D341Med (cell line): ENCODE data around the gene PRCC.
A peak's percentile ranks its signal among the peaks of the same experiment; 100 is the strongest.

Source experiments
- DNase-seq: peaks from one replicate; pipeline ENCODE4 v3.0.0; 2012; ENCODE audit warnings: low spot score

PRCC gene

GRCh38 chr1:156796340-156797097, 29.2 kb downstream of the PRCC start:
- DNase-seq: no peak

- DNase-seq: peak; percentile 76
These were observed 30.0 kb downstream of the PRCC start for GRCh38 chr1:156797212-156797871.

- no peak for DNase-seq
These were observed 34.2 kb downstream of the PRCC start for GRCh38 chr1:156801409-156802121.

GRCh38 chr1:156802421-156802935, 35.1 kb downstream of the PRCC start:
- no peak for DNase-seq

GRCh38 chr1:156803086-156803851, 35.9 kb downstream of the PRCC start:
- no peak for DNase-seq

GRCh38 chr1:156804026-156804425, 36.7 kb downstream of the PRCC start:
- DNase-seq: no peak

- DNase-seq: peak; percentile 78
These were observed 37.4 kb downstream of the PRCC start for GRCh38 chr1:156804572-156805243.

- DNase-seq: no peak
These were observed 38.6 kb downstream of the PRCC start for GRCh38 chr1:156805766-156806511.

- DNase-seq: no peak
These were observed 39.4 kb downstream of the PRCC start for GRCh38 chr1:156806512-156807440.

- no peak for DNase-seq
These were observed 40.3 kb downstream of the PRCC start for GRCh38 chr1:156807627-156808026.

GRCh38 chr1:156808186-156809030, 41.1 kb downstream of the PRCC start:
- peak; percentile 21 for DNase-seq

- peak; percentile 32 for DNase-seq
These were observed 41.9 kb downstream of the PRCC start for GRCh38 chr1:156809281-156809680.

- no peak for DNase-seq
These were observed 42.5 kb downstream of the PRCC start for GRCh38 chr1:156809711-156810366.

- DNase-seq: peak; percentile 21
These were observed 43.8 kb downstream of the PRCC start for GRCh38 chr1:156811168-156811567.

- peak; percentile 14 for DNase-seq
These were observed 45.1 kb downstream of the PRCC start for GRCh38 chr1:156812293-156812990.

GRCh38 chr1:156813298-156813697, 46.0 kb downstream of the PRCC start:
- peak; percentile 10 for DNase-seq
